SK-N-MC (cell line): Measurements from ENCODE around the gene CFAP221.

Experiments used
- EZH2 ChIP-seq: fragments of 200-600 bp; sonication (generic); IDR thresholded peaks from one replicate; pipeline ENCODE4 v1.6.1; 2017; ENCODE audit warnings: antibody characterized with exemption
- POLR2AphosphoS5 ChIP-seq: IDR thresholded peaks from 2 replicates; pipeline ENCODE4 v1.6.1; 2012; ENCODE audit warnings: mild to moderate bottlenecking, low read depth, low read length, borderline replicate concordance

DNA sequence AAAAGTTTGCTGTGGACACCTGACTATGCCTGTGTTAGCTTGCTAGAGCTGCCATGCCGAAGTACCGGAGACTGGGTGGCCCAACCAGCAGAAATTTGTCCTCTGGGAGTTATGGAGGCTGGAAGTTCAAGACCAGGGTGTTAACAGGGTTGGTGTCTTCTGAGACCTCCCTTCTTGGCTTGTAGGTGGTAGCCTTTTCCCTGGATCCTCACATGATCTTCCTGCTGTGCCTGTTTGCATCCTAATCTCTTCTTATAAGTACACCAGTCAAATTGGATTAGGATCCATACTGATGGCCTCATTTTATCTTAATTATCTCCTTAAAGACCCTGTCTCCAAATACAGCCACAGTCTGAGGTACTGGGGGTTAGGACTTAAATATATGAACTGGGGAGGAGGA lies 135.6 kb downstream of the CFAP221 start:
- TF ChIP-seq EZH2 (no peak), POLR2AphosphoS5 (no peak)
